Astrocyte of the spinal cord (primary cell): ENCODE results near the gene FAM219B.

Source experiments
- DNase-seq: peaks from one replicate; pipeline ENCODE4 v3.0.0; 2011; ENCODE audit warnings: low read depth, low spot score
- H3K4me3 ChIP-seq: 2 replicates; pipeline ENCODE4 v1.5.1; 2011; ENCODE audit warnings: low read depth, mild to moderate bottlenecking, low read length, moderate library complexity
- CTCF ChIP-seq: IDR thresholded peaks from 2 replicates; pipeline ENCODE4 v1.5.1; 2012; ENCODE audit warnings: low read depth, mild to moderate bottlenecking, low read length, inconsistent platforms
- in situ Hi-C: cut with HindIII; loops from 2 replicates; pipeline ENCODE4 v1.10.0; 2017; ENCODE audit warnings: low sequenced_read_pairs

FAM219B gene

GRCh38 chr15:74858369-74858740, 48.3 kb downstream of the FAM219B start:
- in situ Hi-C loops = no loop called here

GRCh38 chr15:74857671-74858368, 48.8 kb downstream of the FAM219B start:
- DNase-seq = no peak
- TF ChIP-seq CTCF = no peak
- H3K4me3 ChIP-seq = no peak overlapping the region
- in situ Hi-C loops = no loop called here

More at GRCh38 chr15:74858369-74858740, 48.3 kb downstream of the FAM219B start:
- H3K4me3 ChIP-seq = no peak overlapping the region
- no peak for TF ChIP-seq CTCF
- DNase-seq = no peak

DNA sequence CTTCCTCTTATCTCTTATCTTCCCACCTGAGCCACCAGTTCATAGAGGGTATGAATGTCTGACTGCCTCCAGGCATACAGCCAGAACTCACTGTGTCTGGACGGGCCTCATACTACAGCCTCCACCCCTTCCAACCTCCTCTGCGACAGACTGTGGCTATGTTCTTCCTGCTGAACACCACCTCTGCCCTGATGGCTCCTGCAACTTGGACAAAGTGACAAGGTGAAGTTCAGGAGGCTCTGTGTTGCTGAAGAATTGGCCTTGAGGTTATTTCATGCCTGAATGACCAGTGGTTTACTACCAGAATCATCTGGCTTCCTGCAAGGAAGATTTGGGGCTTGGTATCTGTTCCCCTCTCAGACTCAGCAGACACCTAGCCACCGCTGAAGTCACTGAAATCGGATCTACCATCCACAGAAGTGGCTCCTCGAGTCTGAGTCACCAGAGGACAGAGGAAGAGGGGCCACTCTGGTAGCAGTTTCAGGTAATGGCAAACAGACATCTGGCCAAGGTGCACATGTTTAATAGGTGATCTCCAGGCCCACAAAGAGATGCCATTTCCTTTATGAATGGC, 49.5 kb downstream of the FAM219B start:
- in situ Hi-C loops = no loop called here
- no peak overlapping the region for H3K4me3 ChIP-seq
- no peak for DNase-seq
- TF ChIP-seq CTCF = no peak

DNA sequence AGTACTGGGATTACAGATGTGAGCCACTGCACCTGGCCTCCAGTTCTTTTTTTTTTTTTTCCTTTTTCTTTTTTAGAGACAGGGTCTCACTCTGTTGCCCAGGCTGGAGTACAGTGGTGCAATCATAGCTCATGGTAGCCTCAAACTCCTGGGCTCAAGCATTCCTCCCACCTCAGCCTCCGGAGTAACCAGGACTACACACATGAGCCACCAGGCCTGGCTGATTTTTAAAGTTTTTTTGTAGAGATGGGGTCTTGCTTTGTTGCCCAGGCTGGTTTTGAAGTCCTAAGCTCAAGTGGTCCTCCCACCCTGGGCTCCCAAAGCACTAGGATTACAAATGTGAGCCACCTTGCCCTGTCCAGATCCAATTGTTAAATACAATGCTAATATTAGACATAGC, 50.1 kb downstream of the FAM219B start:
- in situ Hi-C loops = no loop called here
- no peak for TF ChIP-seq CTCF
- no peak for DNase-seq
- no peak overlapping the region for H3K4me3 ChIP-seq

DNA sequence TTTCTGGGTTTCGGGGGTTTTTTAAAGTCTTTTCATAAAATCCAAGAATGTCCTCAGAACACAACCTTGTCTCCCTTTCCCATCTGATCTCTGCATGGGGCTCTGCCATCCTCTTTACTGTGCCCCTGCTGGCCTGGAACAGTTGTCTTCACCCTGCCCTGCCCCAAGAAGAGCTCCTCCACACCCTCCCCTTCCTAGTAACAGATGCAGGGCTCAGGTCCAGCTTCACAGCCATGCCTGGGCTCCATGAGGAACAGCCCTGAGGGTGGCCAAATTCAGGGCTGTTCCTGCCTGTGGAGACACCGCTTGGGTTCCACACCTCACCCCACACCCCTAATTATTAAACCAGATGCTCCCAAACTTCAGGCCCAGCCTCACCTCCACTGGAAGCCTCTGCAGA, 50.8 kb downstream of the FAM219B start:
- no peak for TF ChIP-seq CTCF
- no peak overlapping the region for H3K4me3 ChIP-seq
- in situ Hi-C loops = no loop called here
- DNase-seq = no peak

DNA sequence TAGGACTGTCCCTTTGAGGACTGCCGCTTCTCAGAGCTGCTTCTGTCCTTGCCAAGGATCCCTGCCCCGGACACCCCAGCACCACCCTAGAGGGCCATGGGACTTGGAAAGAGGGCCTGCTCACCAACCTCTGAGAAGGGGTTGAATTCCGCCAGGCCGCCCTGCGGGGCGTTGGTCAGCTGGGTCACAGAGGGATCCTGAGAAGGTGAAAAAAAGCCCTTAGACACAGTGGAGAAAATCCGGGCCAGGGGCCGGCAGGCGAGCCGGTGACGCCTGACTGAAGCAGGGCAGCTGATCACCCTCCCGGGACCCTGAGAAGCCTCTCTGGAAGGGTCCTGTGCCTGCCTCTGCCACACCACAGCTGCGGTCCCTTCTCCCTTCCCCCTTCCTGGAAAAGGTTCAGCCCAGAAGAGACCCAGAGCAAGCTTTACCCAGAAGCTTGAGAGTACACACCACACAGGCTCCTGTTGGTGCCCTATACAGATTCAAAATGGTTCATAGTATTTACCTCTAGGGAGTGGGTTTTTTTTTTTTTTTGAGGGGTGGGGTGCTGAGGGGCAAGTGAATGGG, 52.1 kb downstream of the FAM219B start:
- in situ Hi-C loops = no loop called here
- DNase-seq = no peak
- TF ChIP-seq CTCF = no peak
- no peak overlapping the region for H3K4me3 ChIP-seq
